H9 (cell line): ENCODE data around the gene ASCC1. TPM values are rescaled to one million over a fixed set of nuclear protein-coding genes. Genes with fewer than 3 reads are reported as not detected.

Source experiments
- DNase-seq: peaks from one replicate; pipeline ENCODE4 v3.0.0-alpha.2; 2017
- H2AFZ ChIP-seq: one replicate; pipeline ENCODE4 v1.6.1; 2013; ENCODE audit warnings: mild to moderate bottlenecking, low read length, control low read depth, moderate library complexity
- H2AK5ac ChIP-seq: 2 replicates; pipeline ENCODE4 v1.6.1; 2013; ENCODE audit warnings: low read length, control low read depth, mixed read lengths; ENCODE audit not compliant: insufficient read length
- H2BK120ac ChIP-seq: one replicate; pipeline ENCODE4 v1.6.1; 2013; ENCODE audit warnings: low read depth, mild to moderate bottlenecking, low read length, control low read depth, inconsistent platforms; ENCODE audit not compliant: poor library complexity, severe bottlenecking
- H2BK12ac ChIP-seq: 2 replicates; pipeline ENCODE4 v1.6.1; 2013; ENCODE audit warnings: low read length, control low read depth, mixed read lengths, low read depth; ENCODE audit not compliant: insufficient read length
- H2BK15ac ChIP-seq: 2 replicates; pipeline ENCODE4 v1.6.1; 2013; ENCODE audit warnings: low read depth, low read length, control low read depth
- H2BK20ac ChIP-seq: one replicate; pipeline ENCODE4 v1.6.1; 2013; ENCODE audit warnings: low read depth, mild to moderate bottlenecking, low read length, control low read depth, inconsistent platforms; ENCODE audit not compliant: poor library complexity, severe bottlenecking
- H2BK5ac ChIP-seq: 2 replicates; pipeline ENCODE4 v1.6.1; 2013; ENCODE audit warnings: low read length, control low read depth, mixed read lengths; ENCODE audit not compliant: insufficient read length
- H3K14ac ChIP-seq: 2 replicates; pipeline ENCODE4 v1.6.1; 2013; ENCODE audit warnings: low read length, control low read depth; ENCODE audit not compliant: insufficient read depth
- H3K18ac ChIP-seq: 2 replicates; pipeline ENCODE4 v1.6.1; 2013; ENCODE audit warnings: low read depth, mild to moderate bottlenecking, mixed read lengths, low read length, control low read depth; ENCODE audit not compliant: insufficient read length
- H3K23ac ChIP-seq: 2 replicates; pipeline ENCODE4 v1.6.1; 2013; ENCODE audit warnings: low read length, control low read depth, mixed read lengths, low read depth; ENCODE audit not compliant: insufficient read length
- H3K23me2 ChIP-seq: 2 replicates; pipeline ENCODE4 v1.6.1; 2013; ENCODE audit warnings: low read depth, mild to moderate bottlenecking, mixed read lengths, low read length, control low read depth; ENCODE audit not compliant: insufficient read length, poor library complexity, severe bottlenecking
- H3K27ac ChIP-seq: 2 replicates; pipeline ENCODE4 v1.5.1; 2013; ENCODE audit warnings: low read length, control low read depth, mixed read lengths, low read depth; ENCODE audit not compliant: insufficient read length
- H3K27me3 ChIP-seq: 2 replicates; pipeline ENCODE4 v1.6.1; 2013; ENCODE audit warnings: low read length, control low read depth, inconsistent platforms; ENCODE audit not compliant: insufficient read depth
- H3K4ac ChIP-seq: 2 replicates; pipeline ENCODE4 v1.6.1; 2013; ENCODE audit warnings: low read depth, mild to moderate bottlenecking, control low read depth, inconsistent platforms, low read length, moderate library complexity
- H3K4me1 ChIP-seq: 2 replicates; pipeline ENCODE4 v1.6.1; 2013; ENCODE audit warnings: low read length, control low read depth, inconsistent platforms; ENCODE audit not compliant: insufficient read depth
- H3K4me2 ChIP-seq: 2 replicates; pipeline ENCODE4 v1.6.1; 2013; ENCODE audit warnings: low read length, control low read depth, mixed read lengths; ENCODE audit not compliant: insufficient read length, insufficient read depth
- H3K56ac ChIP-seq: 2 replicates; pipeline ENCODE4 v1.6.1; 2013; ENCODE audit warnings: low read depth, mild to moderate bottlenecking, mixed read lengths, low read length, control low read depth; ENCODE audit not compliant: insufficient read length
- H3K79me1 ChIP-seq: 2 replicates; pipeline ENCODE4 v1.6.1; 2013; ENCODE audit warnings: low read depth, mild to moderate bottlenecking, moderate library complexity, low read length, control low read depth, inconsistent platforms; ENCODE audit not compliant: insufficient read depth, poor library complexity, severe bottlenecking
- H3K79me2 ChIP-seq: 2 replicates; pipeline ENCODE4 v1.6.1; 2013; ENCODE audit warnings: low read length, control low read depth, inconsistent platforms; ENCODE audit not compliant: insufficient read depth
- H3K9ac ChIP-seq: 2 replicates; pipeline ENCODE4 v1.6.1; 2013; ENCODE audit warnings: low read length, control low read depth, mixed read lengths; ENCODE audit not compliant: insufficient read length; ENCODE audit errors: extremely low read depth
- H3K9me3 ChIP-seq: one replicate; pipeline ENCODE4 v1.6.1; 2013; ENCODE audit warnings: low read depth, low read length, inconsistent platforms; ENCODE audit not compliant: control insufficient read depth
- H3T11ph ChIP-seq: one replicate; pipeline ENCODE4 v1.6.1; 2013; ENCODE audit warnings: mild to moderate bottlenecking, low read length, control low read depth, inconsistent platforms
- H4K20me1 ChIP-seq: one replicate; pipeline ENCODE4 v1.6.1; 2013; ENCODE audit not compliant: control insufficient read depth, insufficient read length, insufficient read depth
- H4K5ac ChIP-seq: 2 replicates; pipeline ENCODE4 v1.6.1; 2013; ENCODE audit warnings: low read depth, mild to moderate bottlenecking, mixed read lengths, low read length, control low read depth; ENCODE audit not compliant: insufficient read length
- H4K8ac ChIP-seq: replicated peaks from 2 replicates; pipeline ENCODE4 v1.6.1; 2013; ENCODE audit warnings: low read length, control low read depth, mixed read lengths, low read depth; ENCODE audit not compliant: insufficient read length
- H4K91ac ChIP-seq: 2 replicates; pipeline ENCODE4 v1.6.1; 2013; ENCODE audit warnings: low read depth, mild to moderate bottlenecking, moderate library complexity, mixed read lengths, low read length, control low read depth; ENCODE audit not compliant: insufficient read length
- H3K27ac Mint-ChIP-seq, 3 experiments: 2 replicates in 2 of 3; 3 replicates in 1 of 3; pipeline ENCODE4 v1.8.0; 2020 to 2021; ENCODE audit warnings: mixed read lengths in 3 of 3, mild to moderate bottlenecking in 1 of 3, moderate library complexity in 1 of 3
- H3K27me3 Mint-ChIP-seq: 2 replicates; pipeline ENCODE4 v1.8.0; 2021; ENCODE audit warnings: low read depth, mild to moderate bottlenecking, moderate library complexity, mixed read lengths
- H3K36me3 Mint-ChIP-seq, 3 experiments: 2 replicates in 2 of 3; 3 replicates in 1 of 3; pipeline ENCODE4 v1.8.0; 2020 to 2021; ENCODE audit warnings: low read depth in 3 of 3, mixed read lengths in 3 of 3; ENCODE audit not compliant: insufficient read depth in 1 of 3
- H3K4me1 Mint-ChIP-seq, 2 experiments: 2 replicates each; pipeline ENCODE4 v1.8.0; 2020; ENCODE audit warnings: mixed read lengths in 2 of 2
- H3K4me3 Mint-ChIP-seq, 2 experiments: 2 replicates in 1 of 2; 3 replicates in 1 of 2; pipeline ENCODE4 v1.8.0; 2020 to 2021; ENCODE audit warnings: mild to moderate bottlenecking in 2 of 2, mixed read lengths in 2 of 2, moderate library complexity in 1 of 2
- H3K9me3 Mint-ChIP-seq, 2 experiments: 2 replicates in 1 of 2; 3 replicates in 1 of 2; pipeline ENCODE4 v1.8.0; 2020; ENCODE audit warnings: mild to moderate bottlenecking in 2 of 2, mixed read lengths in 2 of 2, moderate library complexity in 1 of 2
- CTCF ChIP-seq: fragments of 200-600 bp; sonication (generic); conservative IDR thresholded peaks from 3 replicates; pipeline ENCODE4 v1.8.0; 2021; ENCODE audit warnings: antibody characterized with exemption, mild to moderate bottlenecking
- WGBS: extraction: QIAGEN DNeasy Blood & Tissue Kit; methylation state at CpG from one replicate; pipeline ENCODE4 v1.1.7; 2013; ENCODE audit warnings: missing lambda C conversion rate, low lambda C conversion rate, mixed read lengths; ENCODE audit not compliant: insufficient read length; ENCODE audit errors: extremely low coverage; 5-methylcytosine and 5-hydroxymethylcytosine counted together
- total RNA-seq: library from RNA; stranded (reverse); gene quantifications from 2 replicates; pipeline ENCODE4 v1.2.1, GENCODE V29; 2021

The ASCC1 gene
- total RNA-seq, 1 experiment from 2014 or later: 41.2 TPM

- Mint-ChIP-seq H3K27ac (no peak overlapping the region), H3K36me3 (no peaks in the 10 kb centered on the region)
- no peak overlapping the region for H3T11ph ChIP-seq
These were observed 150.5 kb downstream of the ASCC1 start for GRCh38 chr10:72065439-72066025.

More at GRCh38 chr10:72065439-72066025, 150.5 kb downstream of the ASCC1 start:
- H3K14ac ChIP-seq: no peak overlapping the region
- no peaks in the 10 kb centered on the region for H3K23me2 ChIP-seq
- H3K9me3 ChIP-seq: no peaks in the 10 kb centered on the region
- H3K27ac ChIP-seq: no peak overlapping the region
- no peaks in the 10 kb centered on the region for H3K27me3 ChIP-seq
- no peak overlapping the region for H2BK20ac ChIP-seq
- H3K56ac ChIP-seq: no peak overlapping the region
- H3K4me1 Mint-ChIP-seq: peaks cover 14 to 22% of the 10 kb centered on the region in 2 experiments
- no peak overlapping the region for H3K9ac ChIP-seq
- no peak overlapping the region for H3K23ac ChIP-seq
- no peak overlapping the region for H4K8ac ChIP-seq
- no peaks in the 10 kb centered on the region for H3K9me3 Mint-ChIP-seq
- H2AFZ ChIP-seq: no peak overlapping the region
- no peak for DNase-seq
- TF ChIP-seq CTCF: no peak
- H2BK120ac ChIP-seq: no peak overlapping the region
- WGBS: no CpG with 5 or more reads among the region's 13 CpGs
- no peak overlapping the region for H3K18ac ChIP-seq
- H4K91ac ChIP-seq: no peak overlapping the region
- no peak overlapping the region for H2BK12ac ChIP-seq
- no peaks in the 10 kb centered on the region for H4K20me1 ChIP-seq
- no peak overlapping the region for H4K5ac ChIP-seq
- no peak overlapping the region for H2BK5ac ChIP-seq
- H3K4me2 ChIP-seq: no peak overlapping the region
- H3K79me2 ChIP-seq: no peaks in the 10 kb centered on the region
- no peak overlapping the region for H2BK15ac ChIP-seq
- no peak overlapping the region for H3K4me3 Mint-ChIP-seq
- no peak overlapping the region for H2AK5ac ChIP-seq
- H3K4ac ChIP-seq: no peak overlapping the region
- H3K27me3 Mint-ChIP-seq: peaks cover 1% of the 10 kb centered on the region
- no peaks in the 10 kb centered on the region for H3K4me1 ChIP-seq
- no peaks in the 10 kb centered on the region for H3K79me1 ChIP-seq
